GM21529 (cell line): ENCODE results near the gene COMMD4.
A peak's percentile ranks its signal among the peaks of the same experiment; 100 is the strongest.

Source experiments
- ATAC-seq: cut with Tn5 transposase; IDR thresholded peaks from one replicate; pipeline ENCODE4 v1.9.1; 2021; ENCODE audit not compliant: unreplicated experiment

The COMMD4 gene

DNA sequence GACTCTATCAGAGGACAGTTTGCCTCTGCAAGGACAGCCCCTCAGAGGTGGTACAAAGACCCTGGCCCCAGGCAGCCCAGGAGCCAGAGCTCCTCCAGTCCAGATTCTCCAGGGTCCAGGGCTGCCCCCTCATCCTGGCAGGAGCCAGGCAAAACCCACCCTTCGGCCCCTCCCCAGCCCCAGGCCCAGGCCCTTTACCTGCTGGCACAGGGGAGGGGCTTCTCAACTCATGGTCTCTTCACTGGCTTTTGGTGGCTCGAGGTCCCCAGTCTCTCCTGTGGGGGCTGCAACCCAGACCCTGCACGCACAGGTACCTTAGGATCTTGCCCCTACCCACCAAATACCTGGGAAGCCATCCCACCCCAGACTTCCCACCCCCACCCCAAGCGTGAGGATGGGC is 19.5 kb downstream of the COMMD4 start:
- ATAC-seq: no peak

DNA sequence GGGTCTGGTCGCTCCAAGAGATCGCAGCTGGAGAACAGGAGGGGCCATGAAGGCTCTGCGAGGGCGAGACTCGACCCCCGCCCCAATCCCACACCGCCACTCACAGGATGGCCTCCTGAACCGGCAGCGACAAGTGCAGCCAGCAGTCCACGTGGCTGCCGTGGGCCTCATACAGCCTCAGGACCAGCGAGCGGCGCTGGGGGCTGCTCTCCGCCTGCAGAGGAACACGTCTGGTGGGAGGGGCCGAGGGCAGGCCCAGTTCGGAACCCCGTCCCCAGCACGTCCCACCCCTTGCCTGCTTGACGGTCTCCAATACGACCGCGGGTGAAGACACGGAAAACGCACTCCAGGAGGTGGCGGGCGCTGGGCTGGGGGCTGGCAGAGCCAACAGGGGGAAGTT is 20.1 kb downstream of the COMMD4 start:
- ATAC-seq: no peak

DNA sequence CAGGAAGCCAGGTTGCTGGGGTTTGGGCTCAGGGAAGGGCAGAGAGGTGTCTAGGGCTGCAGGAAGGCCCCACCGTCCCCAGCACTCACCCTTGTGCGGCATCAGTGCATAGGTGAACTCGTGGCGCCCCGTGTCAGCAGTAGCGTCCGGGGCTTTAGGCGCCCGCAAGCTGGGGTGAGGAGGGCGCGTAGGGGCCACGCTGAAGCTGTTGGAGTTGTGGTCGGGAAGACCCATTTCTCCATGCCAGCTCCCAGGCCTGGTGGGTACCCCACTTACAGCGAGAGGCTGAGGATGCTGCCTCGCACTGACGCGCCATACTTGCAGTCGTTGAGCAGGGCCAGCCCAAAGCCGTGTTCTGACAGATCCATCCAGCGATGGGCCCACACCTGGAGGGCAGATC is 20.7 kb downstream of the COMMD4 start:
- ATAC-seq: no peak

DNA sequence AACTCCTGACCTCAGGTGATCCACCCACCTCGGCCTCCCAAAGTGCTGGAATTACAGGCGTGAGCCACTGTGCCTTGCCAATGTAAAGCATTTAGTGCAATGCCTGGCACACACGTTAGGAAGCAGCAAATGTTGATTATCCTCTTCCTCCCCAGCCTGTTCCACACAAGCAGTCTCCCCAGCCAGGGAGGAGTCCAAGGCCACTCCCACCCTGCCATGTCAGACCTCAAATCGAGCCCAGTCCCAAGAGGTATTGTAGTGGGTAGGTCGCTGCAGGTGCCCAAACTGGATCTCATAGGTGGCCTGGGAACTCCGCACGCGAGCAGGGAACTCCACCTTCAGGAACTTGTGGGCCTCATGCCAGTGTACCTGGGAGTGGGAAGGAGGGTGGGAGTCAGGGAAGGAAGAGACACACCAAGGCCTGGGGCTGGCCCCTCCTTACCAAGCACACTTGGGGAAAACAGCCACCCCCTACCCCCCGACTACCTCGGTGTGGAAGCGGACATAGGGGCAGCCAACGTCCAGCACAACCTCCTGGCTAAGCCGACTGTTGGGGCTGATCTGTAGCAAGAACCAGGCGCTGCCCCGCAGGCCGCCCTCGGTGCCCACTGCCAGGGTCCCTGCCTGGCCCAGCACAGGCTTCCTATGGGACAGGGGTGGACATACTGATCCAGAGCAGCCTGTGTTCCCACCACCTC is 22.3 kb downstream of the COMMD4 start:
- no peak for ATAC-seq

DNA sequence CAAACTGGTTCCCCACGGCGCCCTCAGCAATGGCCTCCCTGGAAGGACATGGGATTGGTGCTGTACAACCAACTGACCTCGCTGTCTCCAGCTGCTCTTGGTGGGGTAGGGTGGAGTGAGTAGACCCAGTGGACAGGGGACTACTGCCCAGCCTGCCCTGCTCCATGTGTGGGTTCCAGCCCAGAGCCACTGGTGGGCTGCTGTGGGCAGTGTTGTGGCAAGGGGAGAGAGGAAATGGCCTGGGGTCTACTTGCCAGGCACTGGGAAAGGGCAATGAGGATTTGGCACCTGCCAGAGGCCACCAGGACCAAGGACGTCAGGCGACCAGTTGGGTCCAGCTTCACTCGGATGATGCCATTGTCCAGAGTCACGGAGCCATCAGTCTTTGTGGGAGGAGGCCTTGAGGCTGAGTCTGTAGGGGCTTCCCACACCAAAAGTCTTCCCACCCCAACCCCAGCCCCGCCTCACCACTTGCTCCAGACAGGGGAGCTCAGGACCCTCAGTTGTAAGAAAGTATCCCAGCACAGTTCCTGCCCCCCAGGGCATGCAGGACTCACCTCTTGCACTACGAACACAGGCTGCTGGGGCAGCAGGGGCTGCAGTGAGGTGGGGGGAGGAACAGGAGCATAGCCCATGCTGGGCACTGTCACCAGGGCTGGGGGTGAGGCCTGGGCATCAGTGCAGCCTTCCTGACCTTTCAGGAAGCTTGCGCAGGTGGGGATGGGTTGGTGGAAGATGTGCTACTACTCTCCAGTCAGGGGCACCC is 23.1 kb downstream of the COMMD4 start:
- no peak for ATAC-seq

DNA sequence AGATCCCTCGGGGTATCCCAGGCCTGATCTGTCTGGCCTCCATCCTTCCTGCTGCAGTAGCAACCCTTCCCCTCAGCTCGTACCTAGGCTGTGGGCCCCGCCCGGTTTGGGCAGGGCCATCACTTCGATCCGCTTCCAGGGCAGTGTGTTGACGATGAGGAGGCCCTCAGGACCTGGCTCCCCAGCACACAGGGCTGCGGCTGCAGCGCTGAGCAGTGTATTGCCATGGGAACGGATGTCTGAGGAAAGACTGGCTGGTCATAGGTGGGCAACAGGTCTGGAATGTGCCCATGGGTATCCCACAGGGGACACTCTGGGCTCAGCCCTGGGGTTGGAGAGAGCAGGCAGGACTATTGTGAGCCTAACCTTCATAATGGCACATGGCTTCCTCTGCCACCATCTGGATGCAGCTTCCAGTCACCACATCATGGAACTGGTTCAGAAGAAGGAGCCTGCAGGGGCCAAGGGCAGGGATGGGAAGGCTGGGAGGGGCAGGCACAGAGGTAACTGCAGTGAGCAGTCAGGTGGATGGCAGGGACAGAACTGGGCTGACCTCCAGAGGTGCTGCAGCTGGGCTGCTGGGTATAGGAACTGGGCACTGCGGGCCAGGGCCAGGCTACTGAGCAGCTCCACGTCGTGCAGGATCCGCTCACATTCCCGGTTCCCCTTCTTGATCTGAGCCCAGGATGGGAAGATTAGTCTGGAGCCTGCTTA is 23.8 kb downstream of the COMMD4 start:
- no peak for ATAC-seq

DNA sequence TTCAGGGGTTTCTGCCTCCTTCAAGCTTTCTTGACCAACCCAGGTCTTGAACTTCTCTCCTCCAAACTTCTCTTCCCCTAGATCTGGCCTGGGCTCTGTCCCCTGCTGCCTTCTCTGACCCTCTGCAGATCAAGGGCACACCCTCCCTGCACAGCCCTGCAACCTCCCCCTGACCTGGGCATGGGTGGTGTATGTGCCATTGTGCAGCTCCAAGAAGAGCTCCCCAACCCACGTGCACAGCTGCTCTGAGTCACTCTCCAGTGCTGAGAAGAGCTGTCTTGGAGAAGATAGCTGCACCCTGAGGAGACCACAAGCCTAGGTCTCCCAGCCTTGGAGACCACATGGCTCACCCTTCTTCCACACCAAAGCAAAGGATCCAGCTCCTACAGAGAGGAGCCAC is 24.5 kb downstream of the COMMD4 start:
- no peak for ATAC-seq

DNA sequence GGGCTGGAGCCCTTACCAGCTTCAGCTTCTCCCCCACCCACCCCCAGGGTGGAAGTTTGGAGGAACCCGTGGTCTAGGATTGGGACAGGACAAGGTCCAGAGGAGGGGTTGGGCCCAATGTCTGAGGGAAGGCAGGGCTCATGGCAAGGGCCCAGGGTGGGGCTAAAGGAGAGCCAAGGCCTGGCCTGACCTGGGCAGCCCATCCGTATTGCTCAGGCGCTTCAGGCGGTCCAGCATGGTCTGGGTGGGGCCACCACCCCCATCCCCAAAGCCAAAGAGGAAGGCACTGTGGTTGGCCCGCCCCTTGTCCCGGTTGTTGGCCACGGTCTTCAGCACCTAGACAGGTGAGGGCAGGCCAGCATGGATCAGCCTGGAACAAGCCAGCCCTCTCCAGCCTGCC is 25.0 kb downstream of the COMMD4 start:
- ATAC-seq: no peak

DNA sequence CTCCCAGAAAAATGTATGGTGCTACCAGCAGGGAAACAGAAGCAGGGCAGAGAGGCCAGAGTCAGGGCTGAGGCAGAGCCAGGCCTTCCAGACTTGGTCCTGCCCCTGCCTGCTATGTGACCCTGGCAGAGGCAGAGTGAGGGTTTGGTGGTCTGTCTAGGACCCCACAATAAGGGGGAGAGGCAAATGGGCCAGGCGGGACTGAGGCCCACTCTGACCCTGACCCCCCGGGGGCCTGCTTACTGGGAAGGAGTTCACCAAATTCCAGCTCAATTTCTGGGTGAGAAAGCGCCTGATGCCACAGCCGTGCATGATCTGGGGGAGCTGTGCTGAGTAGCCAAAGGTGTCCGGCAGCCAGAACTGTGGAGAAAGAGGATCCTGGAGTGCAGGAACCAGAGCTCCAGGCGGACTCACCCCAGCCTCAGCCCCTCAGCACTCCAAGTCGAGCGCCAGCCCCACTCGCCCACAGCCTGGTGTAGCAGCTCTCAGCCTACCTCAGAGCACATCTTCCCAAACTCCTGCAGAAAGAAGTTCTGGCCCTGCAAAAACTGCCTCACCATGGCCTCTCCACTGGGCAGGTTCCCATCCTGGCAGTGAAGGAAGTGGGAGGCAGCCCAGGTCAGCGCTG is 25.6 kb downstream of the COMMD4 start:
- ATAC-seq: no peak

DNA sequence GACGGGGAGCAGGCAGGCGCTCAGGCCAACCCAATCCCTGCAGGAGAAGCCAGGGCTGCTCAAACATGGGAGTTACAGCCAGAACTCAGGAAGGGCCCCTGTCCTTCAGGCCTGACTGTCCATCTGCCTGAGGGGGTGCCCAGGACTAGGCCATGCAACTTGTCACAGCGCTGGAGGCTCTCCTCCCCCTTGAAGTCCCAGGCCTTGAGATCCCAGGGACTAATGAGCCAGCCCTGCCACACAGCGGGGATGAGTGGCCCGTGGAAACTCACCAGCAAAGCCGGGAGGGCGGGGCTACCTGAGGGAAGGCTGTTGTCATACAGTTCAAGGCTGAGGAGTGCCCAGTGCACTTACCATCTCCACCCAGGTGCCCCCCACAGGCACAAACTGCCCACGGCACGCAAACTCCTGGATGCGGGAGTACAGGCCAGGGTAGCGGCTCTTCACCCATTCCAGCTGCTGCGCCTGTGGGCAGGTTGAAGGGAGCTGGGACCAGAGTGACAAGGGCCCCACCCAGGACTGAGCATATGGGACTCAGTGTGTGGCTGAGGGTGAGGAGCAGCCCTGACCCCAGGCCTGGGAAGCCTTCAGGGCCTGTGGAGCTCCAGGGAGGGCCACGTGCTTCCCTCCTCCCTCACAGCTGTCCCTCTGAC is 26.3 kb downstream of the COMMD4 start:
- ATAC-seq: no peak

DNA sequence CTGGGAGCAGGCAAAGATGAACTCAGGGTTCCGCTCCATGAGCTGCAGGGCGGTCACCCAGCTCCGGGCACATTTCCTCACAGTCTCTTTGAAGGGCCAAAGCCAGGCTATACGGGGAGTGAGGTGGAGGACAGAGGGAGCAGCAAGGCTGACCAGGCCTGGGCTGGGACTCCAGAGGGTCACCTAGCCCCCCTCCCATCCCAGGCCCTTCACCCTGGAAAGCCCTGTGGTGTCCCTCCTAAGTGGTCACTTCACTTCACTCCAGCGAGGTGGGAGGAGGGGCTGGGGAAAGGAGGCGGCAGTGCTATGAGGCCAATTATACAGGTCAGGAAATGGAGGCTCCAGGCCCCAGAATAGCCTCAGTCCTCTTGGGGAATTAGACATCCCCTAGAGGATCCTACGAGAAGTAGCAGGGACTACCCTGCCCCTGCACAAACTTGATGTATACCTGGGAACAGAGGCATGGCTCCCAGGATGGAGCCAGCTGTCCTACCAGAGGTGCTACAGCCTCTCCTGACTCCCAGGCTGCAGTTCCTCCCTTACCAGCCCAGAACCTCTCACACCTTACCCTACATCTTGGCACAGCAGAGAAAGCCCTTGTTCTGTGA is 26.9 kb downstream of the COMMD4 start:
- ATAC-seq: no peak

DNA sequence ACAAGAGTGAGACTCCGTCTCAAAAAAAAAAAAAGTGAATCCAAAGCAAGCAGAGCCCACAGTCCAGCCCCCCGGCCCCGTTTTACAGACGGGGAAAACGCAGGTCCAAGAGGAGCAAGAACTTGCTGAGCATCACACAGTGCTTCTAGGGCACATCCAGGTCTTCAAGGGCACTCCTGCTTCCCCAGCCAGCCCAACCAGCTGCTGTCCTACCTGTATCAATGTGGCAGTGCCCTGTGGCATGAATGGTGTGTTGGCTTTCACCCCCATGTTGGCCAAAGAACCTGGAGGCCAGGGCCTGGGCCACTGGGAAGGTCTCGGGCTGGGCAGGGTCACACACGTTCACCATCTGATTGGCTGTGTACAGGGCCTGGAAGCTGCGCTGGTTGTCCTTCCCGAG is 27.9 kb downstream of the COMMD4 start:
- no peak for ATAC-seq

DNA sequence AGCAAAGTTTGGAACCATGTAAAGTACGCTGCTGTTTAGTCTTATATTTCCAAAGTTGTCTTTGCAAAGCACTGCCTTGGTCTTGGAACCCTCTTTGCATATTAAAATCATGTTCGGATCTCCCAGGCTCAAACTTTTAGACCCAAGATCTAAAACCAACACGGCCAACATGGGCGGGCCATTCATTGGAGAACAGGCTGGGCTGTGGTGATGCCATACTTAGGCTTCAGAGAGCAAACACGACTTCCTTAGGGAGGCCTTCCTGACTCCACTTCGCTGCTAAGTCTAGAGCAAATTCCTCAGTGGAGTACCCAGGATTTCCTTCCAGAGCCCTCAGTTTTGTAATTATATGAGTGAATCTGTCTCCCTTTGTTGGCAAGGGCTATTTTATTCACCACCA is 29.0 kb downstream of the COMMD4 start:
- ATAC-seq: no peak

DNA sequence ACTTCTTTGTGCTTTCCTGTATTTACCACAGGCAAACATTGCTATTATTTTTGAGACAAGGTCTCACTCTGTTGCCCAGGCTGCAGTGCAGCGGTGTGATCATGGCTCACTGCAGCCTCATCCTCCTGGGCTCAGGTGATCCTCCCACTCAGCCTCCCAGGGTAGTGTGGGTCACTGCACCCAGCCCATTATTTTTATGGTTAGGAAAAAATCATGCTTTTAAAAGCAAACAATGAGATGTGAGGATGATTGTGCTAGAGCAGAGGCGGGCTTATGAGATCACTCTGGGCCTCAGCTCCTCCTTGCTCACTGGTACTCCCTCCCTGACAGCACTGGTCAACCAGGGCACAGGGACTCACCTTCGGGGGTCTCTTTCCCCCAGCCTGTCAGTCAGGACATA is 30.3 kb downstream of the COMMD4 start:
- ATAC-seq: no peak

DNA sequence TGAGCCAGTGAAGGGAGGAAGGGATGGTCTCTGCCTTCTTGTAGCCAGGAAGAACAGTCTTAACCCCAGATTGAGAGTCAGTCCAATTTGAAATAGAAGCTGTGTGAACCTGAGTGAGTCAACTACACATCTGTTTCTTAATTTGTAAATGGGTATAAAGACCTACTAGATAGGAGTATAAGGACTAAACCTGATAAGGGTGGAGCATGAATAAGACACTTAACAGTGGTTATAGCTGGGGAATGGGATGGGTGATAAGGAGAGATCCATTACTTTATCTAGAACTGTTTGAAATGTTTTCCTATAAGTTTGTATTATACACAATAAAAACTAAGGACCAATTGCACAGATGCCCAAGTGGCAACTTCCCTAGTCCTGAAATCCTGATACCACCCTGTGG is 31.1 kb downstream of the COMMD4 start:
- ATAC-seq: no peak

DNA sequence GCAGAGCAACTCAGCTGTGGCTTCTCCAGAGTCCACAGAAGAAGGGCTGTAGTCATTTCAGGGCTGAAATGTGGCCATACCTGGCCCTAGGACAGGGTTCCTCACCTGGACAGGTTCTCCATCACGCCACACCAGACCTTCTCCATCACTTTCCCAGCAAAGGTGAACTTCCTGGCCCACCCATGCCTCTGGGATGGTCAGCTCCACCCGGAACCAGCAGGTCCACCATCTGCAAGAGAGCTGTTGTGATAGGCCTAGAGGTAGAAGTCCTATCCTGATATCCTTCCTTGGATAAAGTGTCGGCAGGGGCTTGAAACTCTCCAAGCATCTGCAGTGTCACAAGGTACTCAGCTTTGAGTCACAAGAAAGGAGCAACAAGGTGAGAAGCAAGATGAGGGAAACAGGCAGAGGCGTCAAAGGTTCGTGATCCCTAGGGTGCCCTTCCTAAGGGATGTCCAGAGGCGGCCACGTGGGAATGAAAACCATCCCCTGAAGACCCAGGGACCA is 31.6 kb downstream of the COMMD4 start:
- no peak for ATAC-seq

DNA sequence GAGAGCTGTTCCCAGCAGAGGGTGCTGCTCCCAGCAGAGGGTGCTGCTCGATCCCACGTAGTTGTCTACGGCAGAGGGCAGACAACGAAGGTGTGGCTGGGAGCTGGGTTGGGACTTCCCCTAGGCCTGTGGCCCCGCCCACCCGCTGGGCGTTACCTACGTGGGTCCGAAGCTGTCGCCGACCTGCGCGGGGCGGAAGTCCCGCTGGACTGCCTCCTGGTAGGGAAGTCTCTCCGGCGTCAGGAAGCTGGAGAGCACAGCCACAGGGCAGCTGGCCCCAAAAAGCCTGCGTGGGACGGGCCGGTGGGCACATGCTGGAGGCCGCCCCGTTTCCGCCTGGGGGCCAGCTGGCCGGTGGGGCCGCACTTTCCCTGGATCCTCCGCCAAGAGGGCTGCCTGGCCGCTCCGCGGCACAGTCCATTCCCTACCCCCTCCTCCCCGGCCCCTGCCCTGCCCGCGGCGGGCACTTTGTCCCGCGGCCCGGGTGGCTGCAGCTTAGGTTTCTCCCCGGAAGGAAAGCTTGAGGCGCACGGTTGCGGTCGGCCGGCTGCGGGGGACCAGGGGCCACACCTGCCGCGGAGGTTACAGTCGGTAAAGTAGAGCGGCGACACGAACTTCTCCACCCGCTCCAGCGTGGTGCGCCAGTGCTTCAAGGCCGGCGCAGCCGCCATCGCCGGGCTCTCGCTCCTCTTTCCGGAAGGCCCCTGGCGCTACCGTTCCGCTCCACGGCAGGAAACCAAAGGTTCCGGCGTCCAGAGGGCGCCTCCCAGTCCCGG is 32.2 kb downstream of the COMMD4 start, which contains the start of gene MAN2C1:
TSS of gene MAN2C1 (minus strand) at position 695 of the 776 bp plus-strand sequence. CDS start at position 671, 24 bp downstream.
- ATAC-seq: peak; percentile 89

DNA sequence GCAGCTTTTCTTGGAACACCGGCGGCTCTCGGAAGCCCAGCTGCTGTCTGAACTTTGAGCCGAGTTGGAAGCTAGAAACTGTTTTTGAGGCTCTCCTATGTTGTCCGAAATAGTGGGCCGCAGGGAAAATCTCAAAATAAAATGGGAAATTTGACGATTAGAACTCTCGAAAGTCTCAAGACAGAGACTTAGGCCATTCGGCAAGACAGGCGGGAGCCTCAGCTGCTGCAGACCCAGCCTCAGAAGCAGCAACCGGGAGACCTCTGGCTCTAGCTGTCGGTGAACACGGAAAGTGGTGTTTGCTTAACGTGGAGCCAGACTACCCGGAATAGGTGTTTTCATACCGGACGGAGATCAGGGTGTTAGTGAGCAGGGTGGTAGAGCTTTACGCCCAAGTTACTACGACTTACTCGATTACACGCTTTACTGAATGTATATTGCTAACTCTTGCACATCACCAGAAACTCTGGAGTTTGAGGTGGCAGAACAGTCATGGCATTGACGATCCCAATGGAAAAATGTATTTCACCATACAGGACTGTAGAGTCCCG is 32.9 kb downstream of the COMMD4 start:
- peak; percentile 3 for ATAC-seq

DNA sequence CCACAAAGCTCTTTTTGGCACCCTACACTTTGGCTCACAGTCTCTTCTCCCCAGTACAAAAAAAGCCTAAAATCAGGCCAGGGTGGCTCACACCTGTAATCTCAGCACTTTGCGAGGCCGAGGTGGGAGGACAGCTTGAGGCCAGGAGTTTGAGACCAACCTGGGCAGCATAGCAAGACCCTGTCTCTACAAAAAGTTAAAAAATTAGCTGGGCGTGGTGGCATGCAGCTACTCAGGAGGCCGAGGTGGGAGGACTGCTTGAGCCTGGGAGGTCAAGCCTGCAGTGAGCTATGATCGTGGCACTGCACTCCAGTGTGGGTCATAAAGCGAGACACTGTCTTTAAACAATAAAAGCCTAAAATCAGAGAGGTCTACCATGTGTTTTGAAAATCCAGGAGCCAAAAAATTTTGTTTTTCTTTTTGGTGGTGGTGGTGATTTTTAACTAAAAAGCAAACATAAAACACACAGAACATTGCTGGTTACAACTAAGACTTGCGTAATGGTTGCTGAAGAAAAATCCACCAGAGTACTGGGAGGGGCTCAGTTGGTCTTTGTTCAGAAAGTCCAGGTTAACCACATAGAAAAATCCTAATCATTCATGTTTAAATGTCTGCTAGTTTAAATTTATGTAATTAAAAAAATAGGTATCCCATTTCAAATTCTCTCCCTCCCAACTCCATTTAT is 34.2 kb downstream of the COMMD4 start:
- ATAC-seq: no peak
